Measurements from ENCODE around the gene TRAF6. TPM values are rescaled to one million over a fixed set of nuclear protein-coding genes. Genes with fewer than 3 reads are reported as not detected.

The TRAF6 gene
- total RNA-seq, 4 donors from 2014 or later: 10.3 to 16.4 (median 12.8) TPM

DNA sequence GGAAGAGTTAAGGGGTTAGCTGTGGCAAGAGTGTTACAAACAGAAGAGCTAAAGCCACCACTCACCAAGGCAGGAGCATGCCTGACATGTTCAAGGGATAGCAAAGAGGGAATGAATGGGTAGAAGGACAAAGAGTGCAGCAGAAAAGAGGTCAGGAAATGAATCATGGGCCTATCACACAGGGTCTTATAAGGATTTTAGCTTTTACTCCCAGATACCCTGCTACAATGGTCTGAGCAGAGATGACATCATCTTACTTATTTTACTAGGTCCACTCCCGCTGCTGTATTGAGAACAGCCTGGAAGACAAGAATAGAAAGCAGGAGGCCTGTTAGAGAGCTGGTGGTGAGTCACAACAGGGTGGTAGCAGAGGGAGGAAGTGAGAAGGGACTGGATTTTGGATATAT lies 9.8 kb downstream of the TRAF6 start:
- peaks cover 36 to 60% (median 47%) of the 10 kb centered on the region in 4 donors for H3K36me3 ChIP-seq

DNA sequence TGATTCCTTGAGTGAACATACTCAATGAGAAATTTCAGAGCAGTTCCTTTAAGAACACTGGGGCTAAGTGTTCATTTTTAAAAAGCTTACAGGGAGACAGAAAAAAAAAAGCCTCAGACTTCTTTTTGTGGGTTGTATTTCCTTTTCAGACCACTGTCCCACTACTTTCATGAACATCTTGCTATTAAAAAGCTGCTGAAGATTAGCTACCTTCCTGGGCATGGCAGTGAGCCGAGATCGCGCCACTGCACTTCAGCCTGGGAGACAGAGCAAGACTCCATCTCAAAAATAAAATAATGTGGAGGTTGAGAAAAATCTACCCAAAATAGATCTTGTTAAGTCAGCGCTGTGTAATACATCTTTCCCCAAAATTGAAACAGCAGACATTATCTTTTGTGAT lies 10.8 kb downstream of the TRAF6 start:
- intact Hi-C loops (cut with DNase I): loop anchor here (10.0 kb wide), 1 partner anchor 885 kb away; the partner anchor contains the start of gene FJX1
- no peak for DNase-seq (ENCODE audit: extremely low spot score)
- WGBS: 91% methylated on average over 4 of the region's 4 CpGs
- TF ChIP-seq POLR2AphosphoS5 (IDR thresholded peaks at IDR 0.05) (no peak), EP300 (IDR thresholded peaks at IDR 0.05) (no peak), POLR2A (IDR thresholded peaks at IDR 0.05; ENCODE audit: low read depth) (no peak)
- TF ChIP-seq, protein P1, sequence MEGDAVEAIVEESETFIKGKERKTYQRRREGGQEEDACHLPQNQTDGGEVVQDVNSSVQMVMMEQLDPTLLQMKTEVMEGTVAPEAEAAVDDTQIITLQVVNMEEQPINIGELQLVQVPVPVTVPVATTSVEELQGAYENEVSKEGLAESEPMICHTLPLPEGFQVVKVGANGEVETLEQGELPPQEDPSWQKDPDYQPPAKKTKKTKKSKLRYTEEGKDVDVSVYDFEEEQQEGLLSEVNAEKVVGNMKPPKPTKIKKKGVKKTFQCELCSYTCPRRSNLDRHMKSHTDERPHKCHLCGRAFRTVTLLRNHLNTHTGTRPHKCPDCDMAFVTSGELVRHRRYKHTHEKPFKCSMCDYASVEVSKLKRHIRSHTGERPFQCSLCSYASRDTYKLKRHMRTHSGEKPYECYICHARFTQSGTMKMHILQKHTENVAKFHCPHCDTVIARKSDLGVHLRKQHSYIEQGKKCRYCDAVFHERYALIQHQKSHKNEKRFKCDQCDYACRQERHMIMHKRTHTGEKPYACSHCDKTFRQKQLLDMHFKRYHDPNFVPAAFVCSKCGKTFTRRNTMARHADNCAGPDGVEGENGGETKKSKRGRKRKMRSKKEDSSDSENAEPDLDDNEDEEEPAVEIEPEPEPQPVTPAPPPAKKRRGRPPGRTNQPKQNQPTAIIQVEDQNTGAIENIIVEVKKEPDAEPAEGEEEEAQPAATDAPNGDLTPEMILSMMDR (IDR thresholded peaks at IDR 0.05): no peak
- H3K27ac ChIP-seq (replicated peaks in 1 of 4): no peak overlapping the region
- no peaks in the 10 kb centered on the region for H3K9me3 ChIP-seq
- peaks cover 0 to 32% (median 13%) of the 10 kb centered on the region in 4 donors for H3K4me1 ChIP-seq
- no peak overlapping the region for H3K4me3 ChIP-seq
- peaks cover 42 to 70% (median 54%) of the 10 kb centered on the region in 4 donors for H3K36me3 ChIP-seq
- H3K27me3 ChIP-seq: no peaks in the 10 kb centered on the region

More for the DNA sequence above, 9.8 kb downstream of the TRAF6 start:
- Histone ChIP-seq H3K4me3 (no peak overlapping the region), H3K27ac (replicated peaks in 1 of 4) (no peak overlapping the region), H3K4me1 (peaks cover 0 to 32% (median 15%) of the 10 kb centered on the region in 4 donors), H3K9me3 (no peaks in the 10 kb centered on the region), H3K27me3 (no peaks in the 10 kb centered on the region)
- DNase-seq (ENCODE audit: extremely low spot score): no peak
- WGBS: 40% methylated on average over 1 of the region's 1 CpG
- TF ChIP-seq POLR2AphosphoS5 (IDR thresholded peaks at IDR 0.05): no peak
- TF ChIP-seq, protein P1 (IDR thresholded peaks at IDR 0.05): no peak
- no peak for TF ChIP-seq POLR2A (IDR thresholded peaks at IDR 0.05; ENCODE audit: low read depth)
- no peak for TF ChIP-seq EP300 (IDR thresholded peaks at IDR 0.05)
- intact Hi-C loops (cut with DNase I): no loop called here

DNA sequence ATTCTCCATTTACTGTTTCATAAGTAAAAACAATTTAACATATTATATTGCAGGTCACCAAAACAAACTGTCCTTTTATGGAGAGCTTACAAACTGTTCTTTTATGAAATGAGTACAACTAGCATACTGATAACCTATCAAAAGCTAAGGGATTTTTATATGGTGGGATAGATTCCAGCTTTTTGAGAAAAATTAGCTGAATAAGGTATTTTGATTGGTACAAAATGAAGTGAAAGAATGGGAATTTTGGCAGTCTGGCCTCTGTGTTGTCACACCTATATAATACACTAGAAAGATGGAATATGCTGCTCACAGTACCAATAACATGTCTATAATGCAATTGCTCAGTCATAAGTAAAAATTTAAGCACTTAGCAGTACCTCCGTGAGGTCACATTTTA lies 11.4 kb downstream of the TRAF6 start:
- 78% methylated on average over 1 of the region's 1 CpG for WGBS
- no peak for TF ChIP-seq POLR2A (IDR thresholded peaks at IDR 0.05; ENCODE audit: low read depth)
- no peak for TF ChIP-seq POLR2AphosphoS5 (IDR thresholded peaks at IDR 0.05)
- TF ChIP-seq, protein P1 (IDR thresholded peaks at IDR 0.05): no peak
- no peak for TF ChIP-seq EP300 (IDR thresholded peaks at IDR 0.05)

DNA sequence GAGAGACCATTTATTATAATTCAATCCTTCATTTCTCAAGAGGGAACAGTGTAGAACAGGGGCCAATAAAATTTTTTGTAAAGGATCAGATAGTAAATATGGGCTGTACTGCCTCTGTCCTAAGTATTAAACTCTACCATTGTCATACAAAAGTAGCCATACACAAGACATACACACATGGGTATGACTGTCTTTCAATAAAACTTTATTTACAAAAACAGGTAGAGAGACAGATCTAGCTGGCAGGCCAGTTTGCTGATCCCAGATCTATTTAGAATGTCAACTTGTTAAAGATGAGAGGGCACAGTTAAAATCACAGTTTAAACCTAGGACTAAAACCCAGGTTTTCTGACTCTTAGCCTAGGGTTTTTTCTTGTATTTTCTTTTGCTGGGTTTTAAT lies 16.7 kb downstream of the TRAF6 start:
- no peaks in the 10 kb centered on the region for H3K27me3 ChIP-seq
- H3K4me1 ChIP-seq: peaks cover 0 to 3% (median under 1%) of the 10 kb centered on the region in 4 donors
- no peak for DNase-seq (ENCODE audit: extremely low spot score)
- TF ChIP-seq POLR2A (IDR thresholded peaks at IDR 0.05; ENCODE audit: low read depth) (no peak), POLR2AphosphoS5 (IDR thresholded peaks at IDR 0.05) (no peak), EP300 (IDR thresholded peaks at IDR 0.05) (no peak)
- TF ChIP-seq, protein P1 (IDR thresholded peaks at IDR 0.05): no peak
- H3K9me3 ChIP-seq: no peaks in the 10 kb centered on the region
- intact Hi-C loops (cut with DNase I): loop anchor here (10.0 kb wide), 1 partner anchor 879 kb away; the partner anchor contains the start of gene FJX1
- no peak overlapping the region for H3K4me3 ChIP-seq
- no peak overlapping the region for H3K27ac ChIP-seq (replicated peaks in 1 of 4)
- H3K36me3 ChIP-seq: peaks cover 53 to 96% (median 81%) of the 10 kb centered on the region in 4 donors

More for the DNA sequence above, 11.4 kb downstream of the TRAF6 start:
- Histone ChIP-seq H3K36me3 (peaks cover 47 to 76% (median 60%) of the 10 kb centered on the region in 4 donors), H3K4me3 (no peak overlapping the region), H3K9me3 (no peaks in the 10 kb centered on the region), H3K27me3 (no peaks in the 10 kb centered on the region), H3K27ac (replicated peaks in 1 of 4) (no peak overlapping the region), H3K4me1 (peaks cover 0 to 32% (median 13%) of the 10 kb centered on the region in 4 donors)
- no peak for DNase-seq (ENCODE audit: extremely low spot score)
- intact Hi-C loops (cut with DNase I): loop anchor here (10.0 kb wide), 1 partner anchor 884 kb away; the partner anchor contains the start of gene FJX1
